ENCODE measurements around the gene FIGNL1.

Gene FIGNL1

DNA sequence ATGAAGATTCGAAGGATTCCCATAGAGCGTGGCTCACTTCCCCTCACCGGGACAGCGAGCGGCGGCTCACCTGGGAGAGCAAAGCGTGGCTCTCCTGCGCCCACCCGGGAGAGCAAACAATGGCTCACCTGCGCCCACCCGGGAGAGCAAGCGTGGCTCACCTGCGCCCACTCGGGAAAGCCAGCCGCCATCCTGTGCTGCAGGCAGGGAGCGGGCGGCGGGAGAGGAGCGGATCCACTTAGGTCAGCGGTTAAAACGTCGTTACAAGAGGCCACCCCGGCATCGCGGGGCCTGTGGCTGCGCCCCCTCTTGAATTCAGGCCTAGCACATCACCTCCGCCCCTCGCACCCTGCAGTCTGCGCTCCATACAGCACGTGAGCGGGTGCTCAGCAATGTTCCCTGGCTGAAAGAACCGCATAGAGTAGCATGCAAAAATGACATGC is 461 bp upstream of the FIGNL1 start:
- peak; percentile 23 for DNase-seq (ENCODE audit: low read depth)
- TF ChIP-seq, protein P1, sequence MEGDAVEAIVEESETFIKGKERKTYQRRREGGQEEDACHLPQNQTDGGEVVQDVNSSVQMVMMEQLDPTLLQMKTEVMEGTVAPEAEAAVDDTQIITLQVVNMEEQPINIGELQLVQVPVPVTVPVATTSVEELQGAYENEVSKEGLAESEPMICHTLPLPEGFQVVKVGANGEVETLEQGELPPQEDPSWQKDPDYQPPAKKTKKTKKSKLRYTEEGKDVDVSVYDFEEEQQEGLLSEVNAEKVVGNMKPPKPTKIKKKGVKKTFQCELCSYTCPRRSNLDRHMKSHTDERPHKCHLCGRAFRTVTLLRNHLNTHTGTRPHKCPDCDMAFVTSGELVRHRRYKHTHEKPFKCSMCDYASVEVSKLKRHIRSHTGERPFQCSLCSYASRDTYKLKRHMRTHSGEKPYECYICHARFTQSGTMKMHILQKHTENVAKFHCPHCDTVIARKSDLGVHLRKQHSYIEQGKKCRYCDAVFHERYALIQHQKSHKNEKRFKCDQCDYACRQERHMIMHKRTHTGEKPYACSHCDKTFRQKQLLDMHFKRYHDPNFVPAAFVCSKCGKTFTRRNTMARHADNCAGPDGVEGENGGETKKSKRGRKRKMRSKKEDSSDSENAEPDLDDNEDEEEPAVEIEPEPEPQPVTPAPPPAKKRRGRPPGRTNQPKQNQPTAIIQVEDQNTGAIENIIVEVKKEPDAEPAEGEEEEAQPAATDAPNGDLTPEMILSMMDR (IDR thresholded peaks at IDR 0.05; ENCODE audit: insufficient read depth, low read depth, low read length, missing control alignments), result no peak

DNA sequence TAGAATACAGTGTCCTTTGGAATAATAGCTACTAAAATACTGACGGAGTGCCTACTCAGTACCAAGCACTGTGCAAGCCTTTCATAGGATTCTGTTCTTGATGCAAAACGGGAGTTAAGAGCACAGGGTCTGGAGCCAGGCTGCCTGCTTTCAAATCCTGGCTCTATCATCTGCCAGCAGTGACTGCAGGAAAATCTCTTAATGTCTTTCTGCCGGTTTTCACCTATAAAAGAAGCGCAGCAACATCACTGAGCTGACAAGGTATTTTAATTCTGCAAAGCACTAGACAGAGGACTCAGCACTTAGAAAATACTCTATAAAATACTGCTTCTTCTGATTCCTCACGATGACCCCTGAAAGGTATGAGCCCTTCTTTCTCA is 659 bp downstream of the FIGNL1 start:
- TF ChIP-seq, protein P1 (IDR thresholded peaks at IDR 0.05; ENCODE audit: insufficient read depth, low read depth, low read length, missing control alignments), result no peak
- peak overlapping the region; percentile 80 for H3K4me3 ChIP-seq (ENCODE audit: low read depth, low read length)
- DNase-seq (ENCODE audit: low read depth), result no peak

More for the DNA sequence above, 461 bp upstream of the FIGNL1 start:
- H3K4me3 ChIP-seq (ENCODE audit: low read depth, low read length), result peak overlapping the region; percentile 80

DNA sequence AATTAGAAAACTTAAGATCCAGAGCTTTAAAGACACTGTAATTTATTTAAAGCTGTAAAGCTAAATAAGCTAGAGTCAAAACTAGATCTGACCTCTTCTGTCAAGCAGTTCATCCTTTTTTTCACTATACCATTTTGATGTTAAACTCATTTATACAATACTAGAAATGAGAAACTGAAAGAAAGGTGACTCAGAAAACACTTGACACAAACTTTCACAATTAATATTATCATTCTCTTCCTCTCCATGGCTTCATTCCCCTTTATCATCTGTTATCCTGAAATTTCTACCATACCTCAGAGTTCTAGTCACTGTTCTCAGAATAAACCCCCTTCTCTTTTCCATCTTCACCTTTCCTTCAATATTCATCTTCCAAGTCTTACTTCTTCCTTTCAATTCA is 1.3 kb downstream of the FIGNL1 start:
- DNase-seq (ENCODE audit: low read depth), result peak; percentile 34
- H3K4me3 ChIP-seq (ENCODE audit: low read depth, low read length), result peak overlapping the region; percentile 80
- TF ChIP-seq, protein P1 (IDR thresholded peaks at IDR 0.05; ENCODE audit: insufficient read depth, low read depth, low read length, missing control alignments), result no peak

DNA sequence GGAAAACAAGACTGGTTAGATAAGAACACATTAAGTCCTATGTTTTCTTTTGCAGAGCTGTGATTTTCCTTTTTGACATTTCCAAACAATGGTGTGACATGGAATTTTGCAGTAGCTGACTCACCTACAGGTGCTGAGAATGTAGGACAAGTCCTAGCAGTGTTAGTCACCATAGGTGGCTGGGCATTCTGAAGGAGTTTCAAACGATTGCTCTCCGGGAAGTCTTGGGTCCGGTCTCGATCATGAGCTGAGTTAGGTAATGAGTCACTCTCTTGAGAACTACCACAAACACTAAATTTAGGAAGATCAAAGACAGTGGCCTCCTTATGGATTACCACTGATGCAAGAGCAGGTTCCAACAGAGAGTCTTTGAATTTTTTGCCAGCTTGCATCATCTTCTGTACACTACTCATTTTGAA is 3.6 kb downstream of the FIGNL1 start:
- peak; percentile 70 for DNase-seq (ENCODE audit: low read depth)

DNA sequence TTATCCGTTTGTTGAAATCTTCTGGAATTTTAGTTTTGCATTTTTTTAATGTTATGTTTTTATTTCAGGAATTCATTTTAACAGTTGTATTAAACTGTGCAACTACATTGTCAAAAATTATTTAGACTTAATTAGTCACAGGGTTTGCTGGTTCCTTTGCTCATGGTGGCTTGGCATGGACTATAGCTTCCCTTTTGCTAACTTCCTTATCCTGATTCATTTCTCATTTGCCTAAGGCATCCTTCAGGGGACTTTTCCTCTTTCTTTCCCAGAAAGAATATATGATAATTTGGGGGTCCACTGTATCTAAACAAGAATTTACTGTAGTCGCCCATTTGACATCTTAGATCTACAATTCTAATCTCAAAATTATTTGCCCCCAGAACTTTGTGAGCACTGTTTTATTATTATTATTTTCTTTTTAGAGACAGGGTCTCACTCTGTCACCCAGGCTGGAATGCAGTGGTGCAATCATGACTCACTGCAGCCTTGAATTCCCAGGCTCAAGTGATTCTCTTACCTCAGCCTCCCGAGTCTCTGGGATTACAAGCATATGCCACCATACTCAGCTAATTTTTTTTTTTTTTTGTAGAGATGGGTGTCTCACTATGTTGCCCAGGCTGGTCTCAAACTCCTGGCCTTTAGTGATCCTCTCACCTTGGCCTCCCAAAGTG is 13.9 kb downstream of the FIGNL1 start:
- TF ChIP-seq, protein P1 (IDR thresholded peaks at IDR 0.05; ENCODE audit: insufficient read depth, low read depth, low read length, missing control alignments), result no peak
- DNase-seq (ENCODE audit: low read depth), result no peak
- no peak overlapping the region for H3K4me3 ChIP-seq (ENCODE audit: low read depth, low read length)

More for the DNA sequence above, 3.6 kb downstream of the FIGNL1 start:
- H3K4me3 ChIP-seq (ENCODE audit: low read depth, low read length), result no peak overlapping the region
- TF ChIP-seq, protein P1 (IDR thresholded peaks at IDR 0.05; ENCODE audit: insufficient read depth, low read depth, low read length, missing control alignments), result no peak

DNA sequence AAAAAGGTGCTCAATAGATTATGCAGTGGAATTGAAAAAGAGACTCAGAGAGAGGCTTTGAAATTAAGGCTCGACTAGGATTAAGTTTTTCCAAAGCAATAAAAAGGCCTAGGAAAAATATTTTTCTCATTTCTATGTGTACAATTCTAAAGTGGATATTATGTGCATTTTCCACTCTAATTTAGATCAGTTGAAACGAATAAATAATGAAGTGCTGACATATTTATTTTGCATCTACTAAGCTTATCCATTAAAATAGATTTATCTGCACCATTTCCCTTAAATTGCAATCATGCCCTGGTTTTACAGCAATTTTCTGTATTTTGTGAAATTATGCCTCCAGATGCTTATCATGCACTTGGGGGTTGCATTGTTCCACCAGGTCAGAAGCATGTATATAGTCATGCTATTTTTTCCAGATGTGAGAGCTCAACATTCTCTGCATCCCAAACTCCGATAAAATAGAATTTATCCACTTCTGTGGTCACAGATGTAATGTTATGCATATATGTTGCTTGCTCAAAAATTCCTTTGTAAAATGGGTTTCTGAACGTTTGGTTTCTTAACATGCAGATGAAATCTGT is 18.3 kb downstream of the FIGNL1 start:
- TF ChIP-seq, protein P1 (IDR thresholded peaks at IDR 0.05; ENCODE audit: insufficient read depth, low read depth, low read length, missing control alignments), result no peak
- no peak for DNase-seq (ENCODE audit: low read depth)
- H3K4me3 ChIP-seq (ENCODE audit: low read depth, low read length), result no peak overlapping the region

Measured in GM12865 (cell line).